Mesenchymal stem cell (in vitro differentiated cells and primary cell): ENCODE data around the gene PHF1.
A peak's percentile ranks its signal among the peaks of the same experiment; 100 is the strongest.
"Not testable (repeated sequence)": the region's sequence is repeated elsewhere in the genome, so short reads cannot be mapped to it uniquely, and the experiment has no call there.

ENCODE experiments used
- DNase-seq: peaks from one replicate; pipeline ENCODE4 v3.0.0-alpha.2; 2013
- H2AFZ ChIP-seq: one replicate; pipeline ENCODE4 v1.6.1; 2013; ENCODE audit warnings: low read depth, mild to moderate bottlenecking, control low read depth, inconsistent platforms, low read length, moderate library complexity
- H2AK5ac ChIP-seq: 2 replicates; pipeline ENCODE4 v1.6.1; 2013; ENCODE audit warnings: low read length, moderate library complexity, mild to moderate bottlenecking, inconsistent platforms; ENCODE audit not compliant: severe bottlenecking
- H2BK120ac ChIP-seq: one replicate; pipeline ENCODE4 v1.6.1; 2013; ENCODE audit warnings: low read depth, mild to moderate bottlenecking, inconsistent platforms, low read length, moderate library complexity
- H2BK12ac ChIP-seq, 2 experiments: one replicate each; pipeline ENCODE4 v1.6.1; 2013; ENCODE audit warnings: inconsistent platforms in 2 of 2, low read length in 2 of 2, mild to moderate bottlenecking in 2 of 2, moderate library complexity in 2 of 2, control low read depth in 1 of 2
- H2BK15ac ChIP-seq: one replicate; pipeline ENCODE4 v1.6.1; 2013; ENCODE audit warnings: mild to moderate bottlenecking, low read depth, inconsistent platforms; ENCODE audit not compliant: poor library complexity, severe bottlenecking
- H2BK5ac ChIP-seq: 2 replicates; pipeline ENCODE4 v1.6.1; 2013; ENCODE audit warnings: low read depth, mild to moderate bottlenecking, low read length, control low read depth, inconsistent platforms; ENCODE audit not compliant: poor library complexity, severe bottlenecking
- H3K14ac ChIP-seq, 2 experiments: one replicate each; pipeline ENCODE4 v1.6.1; 2013; ENCODE audit warnings: inconsistent platforms in 2 of 2, low read length in 2 of 2, control low read depth in 1 of 2, mild to moderate bottlenecking in 1 of 2, moderate library complexity in 1 of 2
- H3K18ac ChIP-seq, 2 experiments: one replicate each; pipeline ENCODE4 v1.6.1; 2013; ENCODE audit warnings: inconsistent platforms in 2 of 2, low read length in 2 of 2, control low read depth in 1 of 2, low read depth in 1 of 2, mild to moderate bottlenecking in 1 of 2
- H3K23ac ChIP-seq, 2 experiments: one replicate each; pipeline ENCODE4 v1.6.1; 2013; ENCODE audit warnings: inconsistent platforms in 2 of 2, low read length in 2 of 2, mild to moderate bottlenecking in 2 of 2, moderate library complexity in 2 of 2, control low read depth in 1 of 2
- H3K27ac ChIP-seq: 2 replicates; pipeline ENCODE4 v1.5.1; 2013; ENCODE audit warnings: mild to moderate bottlenecking, moderate library complexity, low read length, control low read depth, inconsistent platforms; ENCODE audit not compliant: poor library complexity, severe bottlenecking
- H3K27me3 ChIP-seq, 2 experiments: 2 replicates each; pipeline versions ENCODE4 v1.6.1 to v1.7.0; 2013; ENCODE audit warnings: low read length in 2 of 2, mild to moderate bottlenecking in 2 of 2, moderate library complexity in 2 of 2, control low read depth in 1 of 2, inconsistent platforms in 1 of 2; ENCODE audit not compliant: control insufficient read depth in 1 of 2, insufficient read depth in 1 of 2
- H3K36me3 ChIP-seq, 2 experiments: 2 replicates each; pipeline versions ENCODE4 v1.6.1 to v1.7.0; 2013; ENCODE audit warnings: low read length in 2 of 2, control low read depth in 1 of 2, inconsistent platforms in 1 of 2, low read depth in 1 of 2, mild to moderate bottlenecking in 1 of 2; ENCODE audit not compliant: insufficient read depth in 2 of 2, control insufficient read depth in 1 of 2
- H3K4ac ChIP-seq, 2 experiments: one replicate each; pipeline ENCODE4 v1.6.1; 2013; ENCODE audit warnings: inconsistent platforms in 2 of 2, low read length in 2 of 2, mild to moderate bottlenecking in 2 of 2, moderate library complexity in 2 of 2, control low read depth in 1 of 2, low read depth in 1 of 2
- H3K4me1 ChIP-seq: 2 replicates; pipeline ENCODE4 v1.6.1; 2013; ENCODE audit warnings: low read depth, low read length, control low read depth; ENCODE audit not compliant: control insufficient read depth, insufficient read depth
- H3K4me2 ChIP-seq: 2 replicates; pipeline ENCODE4 v1.6.1; 2013; ENCODE audit warnings: low read length, mild to moderate bottlenecking, inconsistent platforms; ENCODE audit not compliant: poor library complexity, severe bottlenecking
- H3K4me3 ChIP-seq, 2 experiments: 2 replicates each; pipeline versions ENCODE4 v1.5.1 to v1.7.0; 2013; ENCODE audit warnings: low read length in 2 of 2, mild to moderate bottlenecking in 2 of 2, control low read depth in 1 of 2, low read depth in 1 of 2; ENCODE audit not compliant: insufficient read depth in 1 of 2
- H3K79me1 ChIP-seq: replicated peaks from 2 replicates; pipeline ENCODE4 v1.6.1; 2013; ENCODE audit warnings: mild to moderate bottlenecking, control low read depth, low read length, inconsistent platforms; ENCODE audit not compliant: poor library complexity, severe bottlenecking
- H3K9ac ChIP-seq: 2 replicates; pipeline ENCODE4 v1.7.0; 2013; ENCODE audit warnings: mild to moderate bottlenecking, low read length, moderate library complexity
- H3K9me3 ChIP-seq: 2 replicates; pipeline ENCODE4 v1.7.0; 2013; ENCODE audit warnings: mild to moderate bottlenecking, low read length; ENCODE audit not compliant: control insufficient read depth
- H4K8ac ChIP-seq: one replicate; pipeline ENCODE4 v1.6.1; 2013; ENCODE audit warnings: inconsistent platforms, mild to moderate bottlenecking, low read length, moderate library complexity
- H4K91ac ChIP-seq: one replicate; pipeline ENCODE4 v1.6.1; 2013; ENCODE audit warnings: mild to moderate bottlenecking, low read length, inconsistent platforms
- WGBS: methylation state at CpG from one replicate; pipeline ENCODE4 v1.1.7; 2013; ENCODE audit warnings: mixed read lengths; 5-methylcytosine and 5-hydroxymethylcytosine counted together

Gene PHF1

DNA sequence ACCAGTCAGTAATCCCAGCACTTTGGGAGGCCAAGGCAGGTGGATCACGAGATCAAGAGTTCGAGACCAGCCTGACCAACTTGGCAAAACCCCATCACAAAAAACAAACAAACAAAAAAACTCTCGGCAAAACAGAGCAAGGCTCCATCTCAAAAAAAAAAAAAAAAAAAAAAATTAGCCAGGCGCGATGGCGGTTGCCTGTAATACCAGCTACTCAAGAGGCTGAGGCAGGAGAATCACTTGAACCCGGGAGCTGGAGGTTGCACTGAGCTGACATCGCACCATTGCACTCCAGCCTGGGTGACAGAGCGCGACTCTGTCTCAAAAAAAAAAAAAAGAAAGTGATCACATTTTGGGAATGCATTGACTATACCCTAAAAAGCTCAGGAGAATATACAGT is 31.6 kb upstream of the PHF1 start:
- H3K14ac ChIP-seq, DNase-seq: not testable (repeated sequence)

DNA sequence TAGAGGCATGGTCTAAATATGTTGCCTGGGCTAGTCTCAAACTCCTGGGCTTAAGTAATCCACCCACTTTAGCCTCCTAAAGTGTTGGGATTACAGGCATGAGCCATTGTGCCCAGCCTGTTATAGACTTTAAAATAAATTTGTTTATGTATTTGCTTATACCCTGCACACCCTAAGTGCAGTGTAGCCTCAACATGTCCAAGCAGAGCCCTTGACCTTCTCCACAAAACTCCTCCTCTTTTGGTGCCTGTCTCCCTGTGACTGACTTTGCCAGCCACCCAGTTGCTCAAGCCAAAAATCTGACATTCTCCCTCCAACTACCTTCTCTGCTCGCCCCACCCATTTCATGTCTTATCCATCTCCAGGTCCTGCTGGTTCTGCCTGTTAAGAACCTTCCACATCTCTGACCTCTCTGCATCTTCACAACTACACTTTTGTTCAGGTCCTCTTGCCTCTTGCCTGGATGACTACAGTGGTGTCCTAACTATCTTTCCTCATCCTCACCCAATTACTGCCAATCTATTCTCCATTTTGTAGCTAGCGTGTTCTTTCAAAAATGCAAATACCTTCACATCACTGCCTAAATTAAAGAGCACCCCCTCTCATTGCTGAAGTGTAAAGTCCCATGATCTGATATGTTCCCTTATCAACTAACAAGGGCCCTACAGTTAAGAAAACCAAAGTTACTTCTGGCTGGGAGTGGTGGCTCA is 30.4 kb upstream of the PHF1 start:
- H3K23ac ChIP-seq = no peak overlapping the region

More for the DNA sequence above, 31.6 kb upstream of the PHF1 start:
- not testable (repeated sequence) for H3K27ac ChIP-seq, H4K91ac ChIP-seq, H3K79me1 ChIP-seq, H2BK15ac ChIP-seq, H3K4me2 ChIP-seq, H3K18ac ChIP-seq, H3K27me3 ChIP-seq, H2AK5ac ChIP-seq, H3K4me3 ChIP-seq, H3K36me3 ChIP-seq, H3K4ac ChIP-seq, H3K23ac ChIP-seq, H3K9ac ChIP-seq, H3K9me3 ChIP-seq, H2BK5ac ChIP-seq, H2BK12ac ChIP-seq, H2BK120ac ChIP-seq, H2AFZ ChIP-seq, H4K8ac ChIP-seq, H3K4me1 ChIP-seq
- 87% methylated on average over 8 of the region's 10 CpGs for WGBS

DNA sequence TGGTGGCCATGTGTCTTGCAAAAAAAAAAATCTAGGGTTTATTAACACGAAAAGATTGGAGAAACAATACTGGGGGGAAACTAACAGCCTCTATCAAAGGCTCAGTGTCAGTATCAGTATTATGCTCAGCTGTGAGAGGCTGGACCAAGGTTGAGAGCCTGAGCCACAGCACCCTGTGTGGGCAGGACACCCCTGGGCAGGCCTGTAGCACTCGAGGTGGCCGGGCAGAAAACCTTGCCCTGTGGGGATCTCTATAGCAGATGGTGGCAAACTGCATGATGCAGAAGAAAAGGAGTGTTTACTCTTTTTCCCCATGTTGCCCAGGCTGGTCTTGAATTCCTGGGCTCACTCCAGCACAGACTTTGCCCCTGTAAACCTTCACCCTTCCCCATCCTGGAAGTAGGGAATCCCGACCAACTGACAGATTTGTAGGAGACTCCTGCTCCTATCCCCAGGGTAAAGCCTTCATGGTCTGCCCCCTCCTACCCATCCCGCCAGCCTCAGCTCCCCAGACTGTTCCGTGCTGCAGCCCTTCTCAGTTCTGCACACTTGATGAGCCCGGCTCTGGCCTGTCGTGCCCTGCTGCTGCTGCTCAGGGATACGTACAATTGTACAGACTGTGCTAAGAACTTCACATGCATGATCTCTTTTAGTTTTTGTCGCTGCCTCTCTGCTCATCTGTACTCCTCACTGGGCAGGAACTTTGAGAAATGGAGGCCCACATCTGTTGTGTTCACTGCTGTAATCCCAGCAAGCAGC is 27.2 kb upstream of the PHF1 start:
- Histone ChIP-seq H3K14ac (no peak overlapping the region), H4K8ac (peak overlapping the region; percentile 29), H2BK5ac (no peak overlapping the region), H3K79me1 (no peaks in the 10 kb centered on the region), H3K27me3 (peaks cover 0 to 7% of the 10 kb centered on the region in 2 experiments), H2BK120ac (no peak overlapping the region), H4K91ac (no peak overlapping the region), H3K9me3 (no peaks in the 10 kb centered on the region), H3K4me3 (no peak overlapping the region), H2AFZ (no peak overlapping the region), H3K4ac (no peak overlapping the region), H3K27ac (no peak overlapping the region), H2BK15ac (no peak overlapping the region), H3K4me2 (no peak overlapping the region), H3K36me3 (no peaks in the 10 kb centered on the region), H3K23ac (no peak overlapping the region), H2AK5ac (no peak overlapping the region), H3K18ac (no peak overlapping the region), H3K9ac (no peak overlapping the region), H2BK12ac (no peak overlapping the region), H3K4me1 (peaks cover 1% of the 10 kb centered on the region)
- DNase-seq = no peak
- WGBS = 82% methylated on average over 10 of the region's 10 CpGs

More for the DNA sequence above, 30.4 kb upstream of the PHF1 start:
- Histone ChIP-seq H2AK5ac (no peak overlapping the region), H3K4ac (no peak overlapping the region), H3K79me1 (no peaks in the 10 kb centered on the region), H3K27ac (no peak overlapping the region), H3K9ac (no peak overlapping the region), H3K18ac (no peak overlapping the region), H4K91ac (peak overlapping the region; percentile 34), H3K4me2 (no peak overlapping the region), H3K4me3 (no peak overlapping the region), H2BK120ac (no peak overlapping the region), H2BK15ac (no peak overlapping the region), H3K14ac (no peak overlapping the region), H3K36me3 (no peaks in the 10 kb centered on the region), H2AFZ (no peak overlapping the region), H2BK12ac (no peak overlapping the region), H3K9me3 (no peaks in the 10 kb centered on the region), H3K27me3 (peaks cover 0 to 7% of the 10 kb centered on the region in 2 experiments), H2BK5ac (no peak overlapping the region), H4K8ac (no peak overlapping the region), H3K4me1 (peaks cover 1% of the 10 kb centered on the region)
- 91% methylated on average over 2 of the region's 2 CpGs for WGBS
- DNase-seq = no peak

DNA sequence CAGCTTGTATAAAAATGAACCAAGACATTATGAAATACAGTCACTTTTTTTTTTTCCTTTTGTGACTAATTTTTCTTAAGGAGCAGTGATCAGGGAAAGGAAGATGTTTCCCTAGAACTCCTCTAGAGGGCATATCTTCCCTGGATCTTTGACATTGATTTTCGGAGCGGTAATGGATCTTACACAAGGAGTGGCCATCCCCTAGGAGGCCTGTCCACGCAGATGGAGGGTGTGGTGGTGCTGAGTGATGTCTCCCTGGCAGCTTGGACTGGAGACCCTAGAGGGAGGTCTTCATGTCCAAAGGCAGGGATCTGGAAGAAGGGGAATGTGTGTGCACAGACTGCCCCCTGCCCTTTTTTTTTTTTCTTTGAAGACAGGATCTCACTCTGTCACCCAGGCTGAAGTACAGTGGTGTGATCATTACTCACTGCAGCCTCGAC is 26.2 kb upstream of the PHF1 start:
- Histone ChIP-seq H2BK12ac (no peak overlapping the region), H4K91ac (peak overlapping the region; percentile 68), H3K14ac (no peak overlapping the region), H2BK15ac (no peak overlapping the region), H2BK5ac (no peak overlapping the region), H2AFZ (no peak overlapping the region), H3K23ac (no peak overlapping the region), H3K9me3 (no peaks in the 10 kb centered on the region), H2AK5ac (no peak overlapping the region), H3K79me1 (no peaks in the 10 kb centered on the region), H3K9ac (no peak overlapping the region), H3K18ac (no peak overlapping the region), H3K4me3 (no peak overlapping the region), H2BK120ac (no peak overlapping the region), H3K27me3 (peaks cover 0 to 7% of the 10 kb centered on the region in 2 experiments), H3K27ac (no peak overlapping the region), H3K4me1 (peaks cover 1% of the 10 kb centered on the region), H3K4me2 (peak overlapping the region; percentile 16), H3K36me3 (no peaks in the 10 kb centered on the region), H3K4ac (peak overlapping the region in 1 of 2 experiments; percentile 64), H4K8ac (peak overlapping the region; percentile 82)
- WGBS = 35% methylated on average over 4 of the region's 4 CpGs
- DNase-seq = peak; percentile 81
